HG02943 (cell line): Measurements from ENCODE around the gene VENTX.

ENCODE experiments used
- ATAC-seq: cut with Tn5 transposase; IDR thresholded peaks from one replicate; pipeline ENCODE4 v1.9.1; 2021; ENCODE audit warnings: mild to moderate bottlenecking, low read depth, moderate library complexity; ENCODE audit not compliant: unreplicated experiment

The VENTX gene

DNA sequence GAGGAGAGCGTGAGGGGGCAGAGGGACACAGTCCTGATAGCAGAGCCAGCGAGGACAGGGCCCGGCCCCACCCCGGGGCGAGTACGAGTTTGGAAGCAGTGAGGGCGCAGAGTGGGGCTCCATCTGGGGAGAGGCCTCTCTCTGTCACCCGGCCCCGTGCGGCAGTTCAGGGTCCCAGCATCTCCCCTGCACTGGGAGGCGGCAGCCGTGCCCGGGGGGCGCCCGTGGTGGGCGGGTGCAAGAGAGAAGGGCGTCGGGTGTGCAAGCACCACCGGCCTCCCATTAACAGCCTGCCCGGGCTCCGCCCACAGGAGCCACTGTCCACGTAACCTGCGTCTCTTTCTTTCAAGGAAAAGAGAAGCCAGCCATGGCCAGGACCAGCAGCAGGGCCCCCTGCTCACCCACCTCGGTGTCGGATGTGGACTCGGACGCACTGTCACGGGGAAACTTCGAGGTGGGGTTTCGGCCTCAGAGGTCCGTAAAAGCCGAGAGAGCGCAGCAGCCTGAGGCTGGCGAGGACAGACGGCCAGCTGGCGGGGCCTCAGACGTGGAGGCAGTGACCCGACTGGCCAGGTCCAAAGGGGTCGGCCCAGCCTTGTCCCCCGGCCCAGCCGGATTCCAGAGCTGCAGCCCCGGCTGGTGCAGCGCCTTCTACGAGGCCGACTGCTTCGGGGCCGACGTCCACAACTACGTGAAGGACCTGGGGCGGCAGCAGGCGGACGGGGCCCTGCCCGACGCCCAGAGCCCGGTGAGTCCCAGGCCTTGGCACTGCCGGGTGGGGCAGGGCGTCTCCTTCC, 36.3 kb upstream of the VENTX start:
- ATAC-seq = no peak

DNA sequence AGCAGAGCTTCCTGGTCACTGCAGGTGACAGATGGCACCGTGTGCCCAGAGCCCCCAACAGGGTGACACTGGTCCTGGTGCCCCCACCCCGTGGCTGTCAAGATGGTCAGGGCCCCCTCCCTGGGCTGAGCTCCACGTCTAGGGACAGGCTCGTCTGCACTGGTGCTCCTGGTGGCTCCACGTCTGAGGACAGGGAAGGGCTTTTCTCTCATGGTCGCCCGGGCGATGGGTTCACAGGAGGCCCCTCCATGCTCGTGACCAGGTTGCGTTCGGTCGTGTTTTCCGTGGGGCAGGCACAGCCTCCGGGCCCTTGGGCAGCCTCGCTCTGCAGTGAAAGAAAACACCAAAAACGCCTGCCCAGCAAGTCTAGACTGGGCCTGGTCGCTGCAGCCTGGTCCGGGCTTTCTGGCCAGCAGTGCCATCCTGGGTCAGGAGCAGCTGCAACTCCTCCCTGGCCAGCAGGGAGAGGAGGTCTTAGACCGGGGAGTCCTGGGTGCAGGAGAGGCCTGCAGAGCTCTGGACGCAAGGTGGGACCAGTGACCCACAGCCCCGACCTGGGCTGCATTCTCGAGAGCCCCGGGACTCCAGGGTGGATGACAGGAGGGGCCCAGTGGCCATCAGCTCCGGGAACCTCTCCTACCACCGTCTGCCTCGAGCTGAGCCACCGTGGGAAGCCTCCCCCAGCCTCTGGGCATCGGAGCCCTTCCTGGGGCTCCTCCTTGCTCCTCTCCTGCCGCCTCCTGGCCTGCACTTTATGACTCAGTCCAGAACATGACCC, 35.5 kb upstream of the VENTX start:
- no peak for ATAC-seq

GRCh38 chr10:133202778-133203651, 34.6 kb upstream of the VENTX start:
- ATAC-seq = no peak

DNA sequence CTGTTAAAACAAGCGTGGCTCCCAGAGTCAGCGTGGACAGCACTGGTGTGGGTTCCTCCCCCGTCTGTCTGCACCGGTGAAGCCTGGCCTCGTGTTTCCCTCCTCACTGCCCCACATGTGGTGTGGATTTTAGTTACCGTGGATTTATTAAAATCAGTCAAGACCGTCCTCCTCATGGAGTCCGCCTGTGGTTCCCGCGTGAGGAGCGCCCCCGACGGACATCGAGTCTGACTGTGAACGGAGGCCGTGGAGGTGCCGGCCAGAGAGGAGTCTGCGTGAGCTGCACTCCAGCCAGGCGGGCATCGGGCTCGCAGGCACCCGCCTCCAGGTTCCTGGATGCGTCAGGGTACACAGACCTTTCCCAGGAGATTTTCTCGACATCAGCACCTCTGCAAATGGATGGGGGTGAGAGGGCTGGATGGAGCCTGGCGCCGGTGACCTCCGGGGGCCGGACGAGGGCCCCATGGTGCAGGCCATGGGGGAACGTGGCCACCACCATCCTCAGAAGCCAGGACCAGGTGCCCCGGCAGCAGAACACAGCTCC, 33.9 kb upstream of the VENTX start:
- no peak for ATAC-seq

GRCh38 chr10:133204226-133205015, 33.2 kb upstream of the VENTX start:
- ATAC-seq = no peak

DNA sequence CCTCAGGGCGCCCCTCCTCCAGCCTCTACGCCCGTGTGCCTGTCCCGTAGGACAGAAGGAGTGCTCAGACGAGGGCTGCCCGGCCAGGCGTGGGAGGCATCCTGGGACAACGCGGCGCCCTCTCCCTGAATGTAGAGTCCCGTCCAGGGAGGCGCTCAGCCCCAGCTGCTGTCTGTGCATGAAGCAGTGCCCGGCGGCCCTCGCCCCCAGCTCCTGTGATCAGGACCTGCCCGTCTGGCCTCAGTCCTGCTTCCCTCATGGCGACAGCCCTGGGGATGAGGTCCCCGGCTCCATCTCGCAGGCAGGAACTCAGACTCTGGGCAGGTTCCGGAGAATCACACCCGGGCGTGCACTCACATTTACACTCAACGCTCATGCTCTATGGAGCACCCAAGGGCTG, 32.5 kb upstream of the VENTX start:
- no peak for ATAC-seq

- no peak for ATAC-seq
Observed at GRCh38 chr10:133206356-133207040, 31.2 kb upstream of the VENTX start.

DNA sequence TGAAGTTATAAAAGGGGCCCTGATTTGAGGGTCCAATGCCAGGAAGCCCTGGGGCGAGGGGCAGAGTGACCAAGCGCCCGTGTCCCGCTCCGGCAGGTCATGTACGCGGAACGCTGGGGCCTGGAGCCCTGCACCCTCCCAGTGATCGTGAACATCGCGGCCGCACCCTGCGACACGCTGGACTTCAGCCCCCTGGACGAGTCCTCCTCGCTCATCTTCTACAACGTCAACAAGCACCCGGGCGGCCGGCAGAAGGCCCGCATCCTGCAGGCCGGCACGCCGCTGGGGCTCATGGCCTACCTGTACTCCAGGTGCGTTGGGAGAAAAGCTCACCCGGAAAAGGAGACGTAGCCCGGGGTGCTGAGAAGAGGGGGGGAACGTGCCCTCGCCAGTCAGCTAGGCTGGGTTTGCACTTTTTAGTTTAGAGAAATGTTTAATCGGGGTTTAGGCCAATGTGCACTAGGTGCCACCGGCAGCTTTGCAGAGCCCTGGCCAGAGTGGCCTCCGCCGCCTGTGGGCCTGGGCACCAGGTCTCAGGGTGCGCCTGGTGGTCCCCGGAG, 30.5 kb upstream of the VENTX start:
- no peak for ATAC-seq

DNA sequence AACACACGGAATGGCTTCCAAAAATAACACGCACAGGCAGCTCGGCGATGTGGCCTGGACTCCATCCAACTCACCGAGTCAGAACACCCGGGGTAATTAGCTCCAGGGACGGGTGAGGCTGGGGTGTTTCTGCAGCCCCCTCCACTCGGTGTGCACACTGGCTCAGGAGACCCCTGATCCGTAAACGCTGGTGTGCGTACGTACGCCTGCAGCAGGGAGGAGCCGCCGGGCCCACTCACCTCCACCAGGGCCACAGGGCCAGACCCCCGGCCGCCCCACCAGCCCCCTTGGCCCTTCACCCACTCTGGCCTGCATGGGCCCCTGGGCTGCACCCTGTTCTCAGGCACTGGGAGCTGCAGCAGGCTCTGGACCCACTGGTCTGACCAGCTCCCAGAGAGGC, 30.0 kb upstream of the VENTX start:
- no peak for ATAC-seq

DNA sequence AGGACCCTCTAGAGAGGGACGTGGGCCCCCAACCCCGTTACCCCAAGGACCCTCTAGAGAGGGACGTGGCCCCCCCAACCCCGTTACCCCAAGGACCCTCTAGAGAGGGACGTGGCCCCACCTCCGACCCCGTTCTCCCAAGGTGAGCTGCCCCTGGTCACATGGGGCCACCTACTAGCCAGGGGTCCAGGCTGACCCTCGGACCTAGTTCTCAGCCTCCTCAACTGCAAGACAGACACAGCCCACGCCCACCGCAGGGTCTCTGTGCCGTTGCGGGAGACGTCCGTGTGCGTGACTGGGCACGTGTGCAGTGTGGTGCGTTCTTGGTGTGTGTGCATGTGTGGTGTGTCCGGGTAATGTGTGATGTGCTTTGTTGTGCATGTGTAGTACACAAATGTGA, 29.2 kb upstream of the VENTX start:
- ATAC-seq = no peak

GRCh38 chr10:133209117-133209516, 28.5 kb upstream of the VENTX start:
- no peak for ATAC-seq

GRCh38 chr10:133209641-133210040, 28.0 kb upstream of the VENTX start:
- no peak for ATAC-seq

DNA sequence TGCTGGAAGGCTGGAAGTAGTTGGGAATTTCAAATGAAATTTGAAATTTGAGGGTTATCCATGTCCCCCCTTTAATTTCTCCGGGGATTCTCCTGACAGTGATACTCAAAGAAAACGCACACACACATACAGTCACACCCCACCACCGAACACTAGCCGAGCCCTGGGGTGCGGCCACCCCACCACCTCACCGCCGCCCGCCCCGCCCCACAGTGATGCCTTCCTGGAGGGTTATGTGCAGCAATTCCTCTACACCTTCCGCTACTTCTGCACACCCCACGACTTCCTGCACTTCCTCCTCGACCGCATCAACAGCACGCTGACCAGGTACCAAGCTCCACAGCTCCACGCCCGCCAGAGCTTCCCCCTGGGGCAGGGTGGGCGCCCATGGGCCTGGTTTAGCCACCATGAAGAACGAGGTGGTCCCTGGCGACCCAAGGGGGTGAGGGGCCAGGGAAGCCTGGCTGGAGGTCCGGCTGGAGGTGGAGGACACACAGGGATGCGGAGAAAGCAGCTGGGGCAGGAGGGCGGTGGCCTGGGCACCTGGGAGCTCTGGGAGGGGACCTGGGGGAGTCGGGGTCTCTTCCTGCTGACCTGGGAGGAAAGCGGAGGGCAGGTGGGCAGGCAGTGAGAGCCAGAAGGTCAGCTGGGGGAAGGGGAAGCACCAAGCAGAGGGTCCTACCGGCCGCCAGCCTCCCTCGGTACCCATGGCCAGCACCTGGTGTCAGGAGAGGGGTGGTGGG, 27.1 kb upstream of the VENTX start:
- no peak for ATAC-seq

DNA sequence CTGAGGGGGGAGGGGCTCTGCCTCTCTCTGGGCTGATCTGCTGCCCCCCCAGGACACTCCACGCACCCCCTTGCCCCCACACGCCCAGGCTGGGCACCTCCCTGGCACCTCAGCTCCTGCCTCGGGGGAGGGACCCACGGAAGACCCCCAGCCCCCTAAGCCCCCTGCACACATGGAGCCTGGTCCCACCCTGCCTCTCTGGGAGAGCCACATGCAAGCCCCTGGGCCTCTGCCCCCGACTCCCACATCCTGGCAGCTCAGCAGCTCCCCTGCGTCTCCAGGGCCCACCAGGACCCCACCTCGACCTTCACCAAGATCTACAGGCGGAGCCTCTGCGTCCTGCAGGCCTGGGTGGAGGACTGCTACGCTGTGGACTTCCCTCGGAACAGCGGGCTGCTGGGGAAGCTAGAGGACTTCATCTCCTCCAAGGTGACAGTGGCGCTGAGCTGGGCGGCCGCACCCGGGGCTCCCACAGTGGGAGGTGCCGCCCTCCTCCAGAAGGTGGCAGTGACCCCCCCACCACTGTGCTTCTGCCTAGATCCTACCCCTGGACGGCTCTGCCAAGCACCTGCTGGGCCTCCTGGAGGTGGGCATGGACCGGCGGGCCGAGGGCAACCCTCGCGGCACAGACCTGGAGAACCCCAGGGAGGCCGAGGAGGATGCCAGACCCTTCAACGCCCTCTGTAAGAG, 26.4 kb upstream of the VENTX start:
- ATAC-seq = no peak

GRCh38 chr10:133211959-133212852, 25.4 kb upstream of the VENTX start:
- ATAC-seq = no peak

DNA sequence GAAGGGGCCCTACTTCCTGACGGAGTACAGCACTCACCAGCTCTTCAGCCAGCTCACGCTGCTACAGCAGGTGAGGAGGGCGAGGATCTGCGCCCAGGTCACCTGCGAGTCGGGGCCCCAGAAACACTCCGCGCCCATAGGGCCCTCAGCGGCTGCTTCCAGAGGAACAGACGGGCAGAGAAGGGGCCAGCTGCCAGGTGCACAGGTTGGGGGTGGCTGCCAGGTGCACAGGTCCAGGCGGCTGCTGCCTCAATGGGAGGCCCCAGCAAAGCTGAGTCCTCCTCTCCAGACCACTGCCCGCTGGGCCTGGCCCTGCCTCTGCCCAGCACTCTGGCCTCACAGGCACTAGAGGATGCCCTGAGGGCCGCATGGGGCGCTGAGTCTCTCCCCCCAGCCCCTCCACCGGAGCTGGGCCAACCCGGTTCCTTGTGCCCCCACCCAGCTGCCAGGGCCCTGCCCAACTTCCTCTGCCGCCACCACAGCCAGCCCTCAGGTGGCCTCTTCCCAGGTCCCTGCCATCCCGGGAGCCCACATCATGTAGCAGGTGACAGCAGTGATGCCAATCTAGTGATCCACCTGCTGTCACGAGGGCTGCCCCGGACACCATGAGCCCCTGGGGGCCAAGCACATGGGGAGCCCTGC, 24.7 kb upstream of the VENTX start:
- no peak for ATAC-seq
